Measurements from ENCODE around the gene TPSAB1. TPM values are rescaled to one million over a fixed set of nuclear protein-coding genes. Genes with fewer than 3 reads are reported as not detected.

TPSAB1 gene
- total and polyA plus RNA-seq, 2 donors (not counting 3 experiments of a cell fraction or from before 2014, with no cell fraction given) = not detected

DNA sequence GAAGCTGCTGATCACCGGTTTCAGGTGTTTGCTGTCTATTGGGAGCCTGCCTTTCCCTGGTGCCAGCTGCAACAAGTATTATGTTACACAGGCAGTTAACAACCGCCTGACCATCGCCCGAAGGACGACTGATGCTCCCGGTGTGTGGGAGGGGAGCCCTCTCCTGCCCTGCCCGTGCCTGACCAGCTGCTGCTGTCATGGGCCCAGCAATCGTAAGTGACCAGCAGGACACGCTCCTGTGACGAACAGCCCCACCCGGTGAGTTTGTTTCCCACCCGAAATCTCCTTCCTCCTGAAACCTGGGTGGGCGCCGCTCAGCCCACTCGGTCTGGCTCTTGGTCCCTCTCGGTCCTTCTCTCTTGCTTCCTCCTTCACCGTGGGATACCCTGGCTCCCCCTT lies 51.1 kb downstream of the TPSAB1 start:
- POLR2A ChIA-PET = no interaction called here
- no peak for FAIRE-seq

More for the DNA sequence above, 51.1 kb downstream of the TPSAB1 start:
- Histone ChIP-seq H3K4me2 (ENCODE audit: insufficient read depth, low read length) (no peak overlapping the region), H3K79me2 (ENCODE audit: control insufficient read depth, insufficient read depth, low read length) (no peaks in the 10 kb centered on the region), H3K9ac (replicated peaks; ENCODE audit: extremely low read depth, insufficient read depth, low read length) (no peak overlapping the region), H3K9me3 (replicated peaks; ENCODE audit: control insufficient read depth, insufficient read depth, low read length) (no peaks in the 10 kb centered on the region), H3K9me1 (replicated peaks; ENCODE audit: control insufficient read depth, extremely low read depth, insufficient read depth, low read length) (no peaks in the 10 kb centered on the region), H3K27me3 (ENCODE audit: control insufficient read depth in 2 of 2, insufficient read depth in 2 of 2, low read length in 2 of 2) (peaks cover 17 to 18% of the 10 kb centered on the region in 2 experiments), H3K27ac (ENCODE audit: insufficient read depth, low read depth, low read length) (no peak overlapping the region), H3K36me3 (ENCODE audit: control insufficient read depth in 2 of 2, extremely low read depth in 1 of 2, insufficient read depth in 2 of 2, low read length in 2 of 2) (no peaks in the 10 kb centered on the region), H3K4me3 (replicated peaks in 1 of 3; ENCODE audit: insufficient read depth in 1 of 3, low read depth in 1 of 3, low read length in 3 of 3) (no peak overlapping the region), H4K20me1 (replicated peaks; ENCODE audit: control insufficient read depth, extremely low read depth, insufficient read depth, low read length) (no peaks in the 10 kb centered on the region), H3K4me1 (ENCODE audit: control insufficient read depth, extremely low read depth, insufficient read depth, low read length) (no peaks in the 10 kb centered on the region), H2AFZ (ENCODE audit: low read depth, low read length) (no peak overlapping the region)
- dilution Hi-C loops (cut with MboI; ENCODE audit: extremely low pct_ligation_motif_present, low sequenced_read_pairs) = no loop called here
- BruUV-seq (replicated peaks) = no TSS peak
- CTCF ChIA-PET = interaction anchor here (1.4 to 2.5 kb wide), 2 partner anchors 9 to 11 kb away, joined by 3 to 15 read pairs; no protein-coding TSS in a partner anchor
- TF ChIP-seq FOS (IDR thresholded peaks at IDR 0.05; ENCODE audit: borderline replicate concordance, insufficient read depth, low read length) = no peak
- no peak for TF ChIP-seq POLR2AphosphoS5 (IDR thresholded peaks at IDR 0.05; ENCODE audit: insufficient read depth, low read depth, low read length)
- TF ChIP-seq, protein P1, sequence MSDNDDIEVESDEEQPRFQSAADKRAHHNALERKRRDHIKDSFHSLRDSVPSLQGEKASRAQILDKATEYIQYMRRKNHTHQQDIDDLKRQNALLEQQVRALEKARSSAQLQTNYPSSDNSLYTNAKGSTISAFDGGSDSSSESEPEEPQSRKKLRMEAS (IDR thresholded peaks at IDR 0.05; ENCODE audit: insufficient read depth, insufficient read length) = no peak
- no peak for TF ChIP-seq GATA2 (IDR thresholded peaks at IDR 0.05; ENCODE audit: insufficient read depth, insufficient read length, low read depth, low read length)
- no peak for TF ChIP-seq JUN (IDR thresholded peaks at IDR 0.05; ENCODE audit: borderline replicate concordance, insufficient read depth, insufficient read length, low read depth)
- TF ChIP-seq POLR2A (IDR thresholded peaks at IDR 0.05; ENCODE audit: low read depth, low read length) = no peak
- no peak for TF ChIP-seq EZH2 (IDR thresholded peaks at IDR 0.05; ENCODE audit: borderline replicate concordance, low read depth, low read length, severe bottlenecking)
- TF ChIP-seq, protein P2, sequence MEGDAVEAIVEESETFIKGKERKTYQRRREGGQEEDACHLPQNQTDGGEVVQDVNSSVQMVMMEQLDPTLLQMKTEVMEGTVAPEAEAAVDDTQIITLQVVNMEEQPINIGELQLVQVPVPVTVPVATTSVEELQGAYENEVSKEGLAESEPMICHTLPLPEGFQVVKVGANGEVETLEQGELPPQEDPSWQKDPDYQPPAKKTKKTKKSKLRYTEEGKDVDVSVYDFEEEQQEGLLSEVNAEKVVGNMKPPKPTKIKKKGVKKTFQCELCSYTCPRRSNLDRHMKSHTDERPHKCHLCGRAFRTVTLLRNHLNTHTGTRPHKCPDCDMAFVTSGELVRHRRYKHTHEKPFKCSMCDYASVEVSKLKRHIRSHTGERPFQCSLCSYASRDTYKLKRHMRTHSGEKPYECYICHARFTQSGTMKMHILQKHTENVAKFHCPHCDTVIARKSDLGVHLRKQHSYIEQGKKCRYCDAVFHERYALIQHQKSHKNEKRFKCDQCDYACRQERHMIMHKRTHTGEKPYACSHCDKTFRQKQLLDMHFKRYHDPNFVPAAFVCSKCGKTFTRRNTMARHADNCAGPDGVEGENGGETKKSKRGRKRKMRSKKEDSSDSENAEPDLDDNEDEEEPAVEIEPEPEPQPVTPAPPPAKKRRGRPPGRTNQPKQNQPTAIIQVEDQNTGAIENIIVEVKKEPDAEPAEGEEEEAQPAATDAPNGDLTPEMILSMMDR (IDR thresholded peaks at IDR 0.05; ENCODE audit: extremely low read depth in 1 of 2, insufficient read depth in 1 of 2, low read depth in 1 of 2, low read length in 2 of 2) = no peak
- TF ChIP-seq MYC (IDR thresholded peaks at IDR 0.05; ENCODE audit: low read depth, low read length) = no peak
- intact Hi-C loops (cut with micrococcal nuclease) = no loop called here
- DNase-seq (ENCODE audit: low read depth, low spot score) = no peak

Other genes with a start within 250 kb of the TPSAB1 start
- gene SSTR5, start 168.0 kb upstream of the TPSAB1 start, total RNA-seq = 0.24 TPM in 1 of 2 replicates, not detected in the other
- 0.52 and 0.65 TPM in 2 replicates for gene SSTR5, start 168.0 kb upstream of the TPSAB1 start, polyA plus RNA-seq
- not detected in 2 replicates for gene C1QTNF8, start 144.5 kb upstream of the TPSAB1 start, total RNA-seq
- gene C1QTNF8, start 144.5 kb upstream of the TPSAB1 start, polyA plus RNA-seq = not detected in 2 replicates
- not detected in 2 replicates for gene CACNA1H, start 87.6 kb upstream of the TPSAB1 start, total RNA-seq
- 0.03 and 0.05 TPM in 2 replicates for gene CACNA1H, start 87.6 kb upstream of the TPSAB1 start, polyA plus RNA-seq
- gene TPSG1, start 15.4 kb upstream of the TPSAB1 start, total RNA-seq = not detected in 2 replicates
- not detected in 2 replicates for gene TPSG1, start 15.4 kb upstream of the TPSAB1 start, polyA plus RNA-seq
- not detected in 2 replicates for gene TPSB2, start 10.5 kb upstream of the TPSAB1 start, total RNA-seq
- not detected in 2 replicates for gene TPSB2, start 10.5 kb upstream of the TPSAB1 start, polyA plus RNA-seq
- gene TPSD1, start 15.4 kb downstream of the TPSAB1 start, total RNA-seq = not detected in 2 replicates
- not detected in 2 replicates for gene TPSD1, start 15.4 kb downstream of the TPSAB1 start, polyA plus RNA-seq
- gene UBE2I, start 68.9 kb downstream of the TPSAB1 start, total RNA-seq = 230 and 233 TPM in 2 replicates
- 121 and 122 TPM in 2 replicates for gene UBE2I, start 68.9 kb downstream of the TPSAB1 start, polyA plus RNA-seq
- 0.66 and 0.88 TPM in 2 replicates for gene BAIAP3, start 92.9 kb downstream of the TPSAB1 start, total RNA-seq
- gene BAIAP3, start 92.9 kb downstream of the TPSAB1 start, polyA plus RNA-seq = 0.27 and 0.36 TPM in 2 replicates
- 65.4 and 69.9 TPM in 2 replicates for gene TSR3, start 111.2 kb downstream of the TPSAB1 start, total RNA-seq
- gene TSR3, start 111.2 kb downstream of the TPSAB1 start, polyA plus RNA-seq = 82.7 and 88.7 TPM in 2 replicates
- gene GNPTG, start 111.2 kb downstream of the TPSAB1 start, total RNA-seq = 51.6 and 56.3 TPM in 2 replicates
- 109 and 137 TPM in 2 replicates for gene GNPTG, start 111.2 kb downstream of the TPSAB1 start, polyA plus RNA-seq
- gene UNKL, start 174.0 kb downstream of the TPSAB1 start, total RNA-seq = 32.8 and 33.0 TPM in 2 replicates
- gene UNKL, start 174.0 kb downstream of the TPSAB1 start, polyA plus RNA-seq = 17.1 and 23.2 TPM in 2 replicates
- gene UQCC4, start 180.0 kb downstream of the TPSAB1 start, total RNA-seq = 13.4 and 15.1 TPM in 2 replicates
- 29.3 and 33.3 TPM in 2 replicates for gene UQCC4, start 180.0 kb downstream of the TPSAB1 start, polyA plus RNA-seq
- not detected in 2 replicates for gene PERCC1, start 190.4 kb downstream of the TPSAB1 start, total RNA-seq
- gene PERCC1, start 190.4 kb downstream of the TPSAB1 start, polyA plus RNA-seq = not detected in 2 replicates
- 0.25 and 0.75 TPM in 2 replicates for gene CCDC154, start 203.9 kb downstream of the TPSAB1 start, total RNA-seq
- gene CCDC154, start 203.9 kb downstream of the TPSAB1 start, polyA plus RNA-seq = 0.13 and 0.65 TPM in 2 replicates
- 89.8 and 94.9 TPM in 2 replicates for gene CLCN7, start 234.3 kb downstream of the TPSAB1 start, total RNA-seq
- 59.8 and 76.1 TPM in 2 replicates for gene CLCN7, start 234.3 kb downstream of the TPSAB1 start, polyA plus RNA-seq
- gene PTX4, start 248.2 kb downstream of the TPSAB1 start, total RNA-seq = 0.31 TPM in 1 of 2 replicates, not detected in the other
- gene PTX4, start 248.2 kb downstream of the TPSAB1 start, polyA plus RNA-seq = not detected in 2 replicates